NK-92 treated with Interleukin-12 subunit alpha and Interleukin-12 subunit beta, amount 100 ng/mL, for 24 hours (cell line): ENCODE data around the gene OGDH.
"Not testable (repeated sequence)": the region's sequence is repeated elsewhere in the genome, so short reads cannot be mapped to it uniquely, and the experiment has no call there.

ENCODE experiments used
- DNase-seq: peaks from one replicate; lab custom pipeline; 2025; lab: John Stamatoyannopoulos, UW

Gene OGDH

DNA sequence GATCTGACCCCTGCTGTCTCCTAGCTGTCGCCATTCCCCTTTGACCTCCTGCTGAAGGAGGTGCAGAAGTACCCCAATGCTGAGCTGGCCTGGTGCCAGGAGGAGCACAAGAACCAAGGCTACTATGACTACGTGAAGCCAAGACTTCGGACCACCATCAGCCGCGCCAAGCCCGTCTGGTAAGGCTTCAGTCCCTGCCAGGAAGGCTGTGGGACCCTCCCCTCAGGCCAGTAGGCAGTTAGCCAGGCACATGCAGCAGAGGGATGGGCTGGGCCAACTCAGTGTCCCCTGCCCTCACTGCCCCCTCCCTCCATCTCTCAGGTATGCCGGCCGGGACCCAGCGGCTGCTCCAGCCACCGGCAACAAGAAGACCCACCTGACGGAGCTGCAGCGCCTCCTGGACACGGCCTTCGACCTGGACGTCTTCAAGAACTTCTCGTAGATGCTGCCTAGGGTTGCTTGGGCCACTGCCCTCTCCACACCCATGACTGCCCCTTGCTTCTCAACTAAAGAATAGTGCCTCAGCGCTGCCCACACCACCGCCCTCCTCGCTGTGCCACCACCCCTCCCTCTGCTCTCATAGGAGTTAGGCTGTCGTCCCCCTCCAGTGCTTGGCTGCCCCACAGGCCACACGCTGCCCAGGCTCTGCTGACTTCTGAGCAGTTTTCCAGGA, 101.3 kb downstream of the OGDH start:
- no peak for DNase-seq

- DNase-seq, result no peak
These were observed 102.8 kb downstream of the OGDH start for GRCh38 chr7:44709011-44709915.

DNA sequence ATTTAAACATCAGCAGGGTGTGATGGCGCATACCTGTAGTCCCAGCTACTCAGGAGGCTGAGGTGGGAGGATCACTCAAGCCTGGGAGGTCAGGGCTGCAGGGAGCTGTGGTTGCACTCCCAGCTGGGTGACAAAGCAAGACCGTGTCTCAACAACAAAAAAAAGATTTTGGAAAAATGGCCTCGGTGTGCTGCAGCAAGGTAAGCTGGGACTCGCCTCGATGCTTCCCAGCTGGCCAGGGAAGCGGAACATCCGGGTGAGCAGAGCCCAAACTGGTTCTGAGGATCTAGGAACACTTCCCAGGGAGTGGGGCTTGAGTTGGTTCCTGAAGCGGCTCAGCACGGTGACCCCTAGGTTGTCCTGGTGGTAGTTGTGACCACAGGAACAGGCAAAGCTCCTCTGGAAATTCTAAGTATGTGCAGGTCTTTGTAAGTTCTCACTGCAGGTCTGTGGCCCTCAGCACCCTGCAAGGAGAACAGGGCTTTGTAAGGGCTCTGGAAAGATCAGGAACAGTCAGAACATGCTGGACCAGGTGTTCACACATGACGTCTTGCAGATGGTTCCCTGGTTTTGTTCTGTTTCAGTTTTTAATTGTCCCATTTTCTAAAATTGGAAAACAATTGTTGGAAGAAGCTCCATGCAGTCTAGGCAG, 103.6 kb downstream of the OGDH start:
- DNase-seq, result no peak

DNA sequence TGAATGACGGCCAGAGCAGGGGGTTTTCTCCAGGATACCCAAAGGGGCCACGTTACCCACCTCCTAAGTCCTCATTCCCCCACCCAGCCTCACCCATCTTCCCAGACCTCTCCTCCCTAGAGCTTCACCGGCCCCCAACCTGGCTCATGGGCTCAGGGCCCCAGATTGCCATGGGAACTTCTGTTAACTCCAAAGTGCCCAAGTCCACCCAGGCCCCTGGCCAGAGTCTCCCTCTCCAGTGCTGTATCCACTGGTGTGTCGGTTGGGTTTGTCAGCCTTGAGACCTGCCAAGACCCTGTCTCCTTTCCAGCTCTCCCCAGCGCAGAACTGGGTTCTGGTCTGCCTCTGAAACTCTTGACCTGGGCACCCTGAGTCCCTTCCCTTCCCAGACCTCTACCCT, 105.1 kb downstream of the OGDH start:
- no peak for DNase-seq

- no peak for DNase-seq
These were observed 105.6 kb downstream of the OGDH start for GRCh38 chr7:44712012-44712411.

DNA sequence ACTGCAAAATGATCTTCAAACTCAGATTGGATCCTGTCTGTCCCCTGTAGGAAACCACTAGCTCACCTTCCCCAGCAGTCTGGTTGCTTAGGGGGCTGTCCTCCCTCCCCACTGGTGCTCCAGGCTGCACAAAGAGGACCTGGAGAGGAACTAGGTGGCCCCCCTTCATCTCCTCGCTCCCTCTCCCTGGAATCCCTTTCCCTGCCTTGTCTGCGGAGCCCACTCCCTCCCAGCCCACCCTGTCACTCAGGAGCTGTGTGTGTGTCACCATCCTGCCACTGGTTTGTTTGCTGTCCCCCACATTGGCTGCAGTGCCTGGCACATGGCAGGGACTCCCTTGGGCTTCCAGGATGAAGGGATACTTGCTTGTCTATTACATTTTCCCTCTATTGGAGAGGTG, 106.7 kb downstream of the OGDH start:
- DNase-seq, result no peak

GRCh38 chr7:44713680-44714335, 107.4 kb downstream of the OGDH start:
- no peak for DNase-seq

DNA sequence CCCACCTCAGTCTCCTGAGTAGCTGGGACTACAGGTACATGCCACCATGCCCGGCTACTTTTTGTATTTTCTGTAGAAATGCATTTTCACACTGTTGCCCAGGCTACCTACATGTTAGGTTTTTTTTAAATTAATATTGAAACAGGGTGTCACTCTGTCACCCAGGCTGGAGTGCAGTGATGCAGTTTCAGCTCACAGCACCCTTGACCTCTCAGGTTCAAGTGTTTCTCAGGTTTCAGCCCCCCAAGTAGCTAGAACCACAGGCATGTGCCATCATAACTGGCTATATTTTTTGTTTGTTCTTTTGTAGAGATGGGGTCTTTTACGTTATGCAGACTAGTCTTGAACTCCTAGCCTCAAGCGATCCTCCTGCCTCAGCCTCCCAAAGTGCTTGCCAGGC, 109.8 kb downstream of the OGDH start:
- DNase-seq, result no peak

GRCh38 chr7:44720301-44720700, 113.9 kb downstream of the OGDH start:
- no peak for DNase-seq

DNA sequence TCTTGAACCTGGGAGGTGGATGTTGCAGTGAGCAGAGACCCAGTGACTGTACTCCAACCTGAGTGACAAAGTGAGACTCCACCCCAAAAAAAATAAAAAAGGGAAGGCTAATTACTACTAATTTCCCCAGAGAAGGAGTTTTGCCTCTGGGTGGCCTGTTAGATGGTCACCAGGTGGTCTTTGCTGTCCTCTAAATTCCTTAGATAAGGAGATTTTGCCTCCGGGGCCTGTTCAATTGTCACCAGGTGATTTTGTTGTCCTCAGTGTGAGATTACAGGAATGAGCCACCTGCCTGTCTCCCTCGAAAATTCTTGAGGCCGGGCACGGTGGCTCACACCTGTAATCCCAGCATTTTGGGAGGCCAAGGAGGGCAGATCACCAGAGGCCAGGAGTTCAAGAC, 117.8 kb downstream of the OGDH start:
- DNase-seq, result no peak

DNA sequence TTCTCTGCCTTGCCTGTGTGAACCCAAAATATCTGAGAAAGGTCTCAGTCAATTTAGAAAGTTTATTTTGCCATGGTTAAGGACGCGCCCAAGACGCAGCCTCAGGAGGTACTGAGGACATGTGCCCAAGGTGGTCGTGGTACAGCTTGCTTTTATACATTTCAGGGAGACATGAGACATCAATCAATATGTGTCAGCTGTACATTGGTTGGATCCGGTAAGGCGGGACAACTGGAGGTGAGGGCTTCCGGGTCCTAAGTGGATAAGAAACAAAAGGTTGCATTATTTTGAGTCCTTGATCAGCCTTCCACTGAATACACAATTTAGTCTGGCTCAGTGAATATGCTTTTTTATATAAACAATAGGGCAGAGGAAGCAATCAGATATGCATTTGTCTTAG, 119.8 kb downstream of the OGDH start:
- not testable (repeated sequence) for DNase-seq

- no peak for DNase-seq
These were observed 120.9 kb downstream of the OGDH start for GRCh38 chr7:44727158-44727936.

DNA sequence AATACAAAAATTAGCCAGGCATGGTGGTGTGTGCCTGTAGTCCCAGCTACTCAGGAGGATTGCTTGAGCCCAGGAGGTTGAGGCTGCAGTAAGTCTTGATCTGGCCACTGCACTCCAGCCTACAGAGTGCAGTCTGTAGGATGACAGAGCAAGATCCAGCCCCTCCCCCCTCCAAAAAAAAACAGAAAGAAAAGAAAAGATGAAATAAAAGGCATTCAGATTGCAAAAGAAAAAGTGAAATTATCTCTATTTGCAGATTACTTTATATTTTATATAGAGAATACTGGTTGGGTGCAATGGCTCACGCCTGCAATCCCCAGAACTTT, 121.5 kb downstream of the OGDH start:
- DNase-seq, result no peak

- no peak for DNase-seq
These were observed 123.6 kb downstream of the OGDH start for GRCh38 chr7:44729949-44730590.

DNA sequence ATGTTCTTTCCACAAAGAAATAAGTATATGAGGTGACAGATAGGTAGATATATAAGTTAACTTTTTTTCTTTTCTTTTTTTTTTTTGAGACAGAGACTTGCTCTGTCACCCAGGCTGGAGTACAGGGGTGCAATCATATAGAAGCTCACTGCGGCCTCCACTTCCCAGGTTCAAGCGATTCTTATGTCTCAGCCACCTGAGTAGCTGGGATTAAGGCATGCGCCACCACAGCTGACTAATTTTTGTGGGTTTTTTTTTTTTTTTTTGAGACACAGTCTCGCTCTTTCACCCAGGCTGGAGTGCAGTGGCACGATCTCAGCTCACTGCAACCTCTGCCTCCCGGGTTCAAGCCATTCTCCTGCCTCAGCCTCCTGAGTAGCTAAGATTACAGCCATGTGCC, 126.5 kb downstream of the OGDH start:
- not testable (repeated sequence) for DNase-seq

- DNase-seq, result no peak
These were observed 127.5 kb downstream of the OGDH start for GRCh38 chr7:44733708-44734481.

DNA sequence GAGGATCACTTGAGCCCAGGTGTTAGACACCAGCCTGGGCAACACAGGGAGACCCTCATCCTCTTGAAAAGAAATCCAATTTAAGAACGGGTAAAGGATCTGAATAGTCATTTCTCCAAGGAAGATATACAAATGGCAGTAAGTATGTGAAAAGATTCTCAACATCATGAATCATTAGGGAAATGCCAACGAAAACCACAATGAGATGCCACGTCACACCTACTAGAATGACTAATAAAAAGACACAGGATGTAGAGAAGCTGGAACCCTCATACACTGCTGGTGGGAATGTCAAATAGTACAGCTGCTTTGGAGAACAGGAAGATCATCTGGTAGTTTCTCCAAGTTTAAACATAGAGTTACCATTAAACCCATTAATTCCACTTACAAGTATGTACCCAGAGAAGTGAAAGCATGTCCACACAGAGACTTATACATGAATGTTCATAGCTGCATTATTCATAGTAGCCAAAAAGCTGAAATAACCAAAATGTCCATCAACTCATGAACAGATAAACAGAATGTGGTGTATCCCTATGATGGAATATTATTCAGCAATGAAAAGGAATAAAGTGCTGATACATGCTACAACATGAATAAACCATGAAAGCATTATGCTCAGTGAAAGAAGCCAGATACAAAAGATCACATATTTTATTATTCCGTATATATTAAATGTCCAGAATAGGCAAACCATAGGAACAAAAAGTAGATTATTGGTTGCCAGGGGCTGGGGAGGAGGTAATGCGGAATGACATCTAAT, 129.2 kb downstream of the OGDH start:
- no peak for DNase-seq

DNA sequence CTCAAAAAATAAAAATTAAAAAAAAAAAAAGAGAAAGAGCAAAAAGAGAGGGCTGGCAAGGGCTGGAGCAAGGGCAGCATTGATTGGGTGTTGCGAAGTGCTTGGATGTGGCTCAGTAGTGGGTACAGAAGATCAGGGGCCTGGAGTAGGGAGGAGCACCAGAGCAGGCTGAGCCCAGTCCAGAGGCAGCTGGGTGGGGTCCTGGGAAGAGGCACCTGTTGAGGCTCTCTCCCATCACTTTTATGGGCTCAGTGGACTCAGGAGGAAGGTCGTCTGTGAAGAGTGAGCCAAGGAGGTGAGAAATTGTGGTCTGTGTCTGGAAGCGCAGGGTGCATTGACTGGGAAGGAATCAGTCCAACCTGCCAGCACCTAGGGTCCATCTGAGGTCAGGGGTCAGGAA, 130.5 kb downstream of the OGDH start:
- no peak for DNase-seq

DNA sequence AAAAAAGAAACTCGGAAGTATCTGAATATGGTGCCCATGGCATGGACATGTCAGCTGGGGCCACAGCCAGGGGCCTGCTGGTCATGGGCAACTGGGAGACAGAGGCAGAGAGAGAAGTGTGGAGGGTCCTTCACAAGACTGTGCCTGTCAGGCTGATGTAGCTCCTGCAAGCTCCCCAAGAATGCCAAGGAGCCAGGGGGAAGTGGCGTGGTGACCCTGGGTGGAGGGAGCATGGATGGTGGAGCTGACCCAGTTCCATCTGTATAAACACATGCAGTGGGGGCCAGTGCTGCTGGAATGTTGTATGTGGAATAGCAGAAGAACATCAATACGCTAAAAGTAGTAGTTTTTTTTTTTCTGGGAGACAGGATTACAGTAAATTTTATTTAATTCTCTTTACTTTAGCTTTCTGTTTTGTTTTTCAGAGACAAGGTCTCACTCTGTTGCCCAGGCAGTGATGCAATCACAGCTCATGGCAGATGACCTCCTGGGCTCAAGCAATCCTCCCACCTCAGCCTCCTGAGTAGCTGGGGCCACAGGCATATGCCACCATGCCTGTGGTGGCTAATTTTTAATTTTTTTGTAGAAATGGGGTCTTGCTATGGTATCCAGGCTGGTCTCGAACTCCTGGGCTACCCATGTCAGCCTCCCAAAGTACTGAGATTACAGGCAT, 131.8 kb downstream of the OGDH start:
- no peak for DNase-seq
